Thoracic aorta (tissue), 2 donors: ENCODE measurements around the gene ACYP2. TPM values are rescaled to one million over a fixed set of nuclear protein-coding genes. Genes with fewer than 3 reads are reported as not detected.

Source experiments
- ATAC-seq: fragments of 150-250 bp; one replicate; pipeline ENCODE4 v1.8.0; 2017; ENCODE audit warnings: low read depth; ENCODE audit not compliant: insufficient number of reproducible peaks, low FRiP score
- DNase-seq: peaks from one replicate; pipeline ENCODE4 v3.0.0-alpha.2; 2020; ENCODE audit warnings: low spot score
- H3K27ac ChIP-seq, 2 donors: fragments of 200-600 bp; sonication (generic); 1 replicate in 1 of 2; 2 replicates in 1 of 2; pipeline ENCODE4 v1.5.1; 2016; ENCODE audit warnings: mild to moderate bottlenecking in 2 of 2, moderate library complexity in 2 of 2
- H3K27me3 ChIP-seq: fragments of 200-600 bp; sonication (generic); replicated peaks from 2 replicates; pipeline ENCODE4 v1.6.0; 2016; ENCODE audit warnings: mild to moderate bottlenecking; ENCODE audit not compliant: insufficient read depth
- H3K36me3 ChIP-seq: fragments of 200-600 bp; sonication (generic); one replicate; pipeline ENCODE4 v1.5.1; 2016
- H3K4me1 ChIP-seq, 2 donors: fragments of 200-600 bp; sonication (generic); 1 replicate in 1 of 2; 2 replicates in 1 of 2; pipeline versions ENCODE4 v1.5.1 to v1.6.0; 2016; ENCODE audit warnings: low read depth in 2 of 2, mild to moderate bottlenecking in 1 of 2; ENCODE audit not compliant: control insufficient read depth in 1 of 2
- H3K4me3 ChIP-seq: fragments of 200-600 bp; sonication (generic); 2 replicates; pipeline ENCODE4 v1.5.1; 2016; ENCODE audit warnings: mild to moderate bottlenecking
- H3K9me3 ChIP-seq: fragments of 200-600 bp; sonication (generic); 2 replicates; pipeline ENCODE4 v1.5.1; 2016
- CTCF ChIP-seq: fragments of 200-600 bp; sonication (generic); IDR thresholded peaks from one replicate; pipeline ENCODE4 v1.5.1; 2019; ENCODE audit warnings: antibody characterized with exemption
- total RNA-seq, 2 donors: library from RNA; depleted of rRNA; stranded (reverse); fragments of >200 nt; gene quantifications; one replicate each; pipeline versions ENCODE4 v1.1.0 to v1.2.3, GENCODE V29; 2016

ACYP2 gene
- total RNA-seq, 2 donors from 2014 or later, result 15.5 to 26.7 TPM

DNA sequence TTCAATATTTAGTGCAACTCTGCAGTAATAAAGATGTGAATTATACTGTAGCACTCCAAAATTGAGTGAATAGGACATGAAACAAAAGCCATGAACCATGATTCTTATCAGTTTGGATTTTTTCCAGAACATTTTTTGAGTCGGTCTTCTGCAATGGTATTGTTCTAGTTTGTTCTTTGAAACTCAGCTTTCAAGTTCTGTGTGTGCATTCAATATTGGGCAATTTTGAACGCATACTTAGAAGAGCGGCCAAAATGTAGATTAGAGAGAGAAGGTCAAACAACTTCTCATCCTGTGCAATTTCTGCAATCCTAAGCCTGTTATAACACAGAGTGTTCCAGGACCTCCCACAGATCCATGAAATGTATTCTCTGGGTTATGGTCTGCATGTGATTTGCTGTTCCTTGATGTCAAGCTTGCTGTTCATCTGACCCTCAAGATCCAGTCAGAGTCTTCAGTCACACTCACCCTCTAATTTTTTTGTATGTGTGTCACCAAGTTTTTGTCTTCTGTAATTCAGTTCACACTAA lies 92.3 kb downstream of the ACYP2 start:
- H3K27ac ChIP-seq, result peak overlapping the region; percentile 46 to 63
- H3K4me3 ChIP-seq, result no peak overlapping the region
- H3K4me1 ChIP-seq, result peaks cover 17 to 49% of the 10 kb centered on the region in 2 donors
- no peak for TF ChIP-seq CTCF
- H3K36me3 ChIP-seq, result no peaks in the 10 kb centered on the region
- H3K27me3 ChIP-seq, result no peaks in the 10 kb centered on the region
- DNase-seq (no peak), ATAC-seq (no peak)
- H3K9me3 ChIP-seq, result no peaks in the 10 kb centered on the region

- H3K27me3 ChIP-seq, result no peaks in the 10 kb centered on the region
- no peak for TF ChIP-seq CTCF
- peak overlapping the region; percentile 46 to 63 for H3K27ac ChIP-seq
- no peak overlapping the region for H3K4me3 ChIP-seq
- ATAC-seq (no peak), DNase-seq (no peak)
- no peaks in the 10 kb centered on the region for H3K9me3 ChIP-seq
- H3K4me1 ChIP-seq, result peaks cover 17 to 49% of the 10 kb centered on the region in 2 donors
- no peaks in the 10 kb centered on the region for H3K36me3 ChIP-seq
Measured at GRCh38 chr2:54208364-54209240, 93.2 kb downstream of the ACYP2 start.

- Histone ChIP-seq H3K27me3 (no peaks in the 10 kb centered on the region), H3K9me3 (no peaks in the 10 kb centered on the region), H3K4me1 (peaks cover 17 to 44% of the 10 kb centered on the region in 2 donors), H3K4me3 (peak overlapping the region; percentile 10), H3K36me3 (no peaks in the 10 kb centered on the region), H3K27ac (peak overlapping the region in 1 of 2 donors; percentile 46)
- no peak for TF ChIP-seq CTCF
- ATAC-seq (no peak), DNase-seq (no peak)
Measured at GRCh38 chr2:54209379-54209778, 94.0 kb downstream of the ACYP2 start.

GRCh38 chr2:54212456-54212855 lies 97.0 kb downstream of the ACYP2 start:
- ATAC-seq, result no peak
- Histone ChIP-seq H3K27ac (peak overlapping the region in 1 of 2 donors; percentile 28), H3K4me3 (no peak overlapping the region), H3K36me3 (no peaks in the 10 kb centered on the region), H3K9me3 (peaks cover 2% of the 10 kb centered on the region), H3K27me3 (no peaks in the 10 kb centered on the region), H3K4me1 (peaks cover 17 to 33% of the 10 kb centered on the region in 2 donors)
- DNase-seq, result no peak
- TF ChIP-seq CTCF, result no peak

GRCh38 chr2:54213082-54213481 lies 97.7 kb downstream of the ACYP2 start:
- TF ChIP-seq CTCF, result no peak

More at GRCh38 chr2:54213082-54213481, 97.7 kb downstream of the ACYP2 start:
- Histone ChIP-seq H3K36me3 (no peaks in the 10 kb centered on the region), H3K27ac (no peak overlapping the region), H3K4me1 (peaks cover 17 to 27% of the 10 kb centered on the region in 2 donors), H3K4me3 (no peak overlapping the region), H3K27me3 (no peaks in the 10 kb centered on the region), H3K9me3 (peaks cover 2% of the 10 kb centered on the region)
- DNase-seq, result no peak
- no peak for ATAC-seq
